ENCODE results near the gene VPS29. TPM values are rescaled to one million over a fixed set of nuclear protein-coding genes. Genes with fewer than 3 reads are reported as not detected.
A peak's percentile ranks its signal among the peaks of the same experiment; 100 is the strongest.

VPS29 gene
- total and polyA plus RNA-seq, 9 of the 15 experiments (the other 6 are each of a cell fraction or from before 2014, with no cell fraction given) = 85.8 to 638 (median 272) TPM

DNA sequence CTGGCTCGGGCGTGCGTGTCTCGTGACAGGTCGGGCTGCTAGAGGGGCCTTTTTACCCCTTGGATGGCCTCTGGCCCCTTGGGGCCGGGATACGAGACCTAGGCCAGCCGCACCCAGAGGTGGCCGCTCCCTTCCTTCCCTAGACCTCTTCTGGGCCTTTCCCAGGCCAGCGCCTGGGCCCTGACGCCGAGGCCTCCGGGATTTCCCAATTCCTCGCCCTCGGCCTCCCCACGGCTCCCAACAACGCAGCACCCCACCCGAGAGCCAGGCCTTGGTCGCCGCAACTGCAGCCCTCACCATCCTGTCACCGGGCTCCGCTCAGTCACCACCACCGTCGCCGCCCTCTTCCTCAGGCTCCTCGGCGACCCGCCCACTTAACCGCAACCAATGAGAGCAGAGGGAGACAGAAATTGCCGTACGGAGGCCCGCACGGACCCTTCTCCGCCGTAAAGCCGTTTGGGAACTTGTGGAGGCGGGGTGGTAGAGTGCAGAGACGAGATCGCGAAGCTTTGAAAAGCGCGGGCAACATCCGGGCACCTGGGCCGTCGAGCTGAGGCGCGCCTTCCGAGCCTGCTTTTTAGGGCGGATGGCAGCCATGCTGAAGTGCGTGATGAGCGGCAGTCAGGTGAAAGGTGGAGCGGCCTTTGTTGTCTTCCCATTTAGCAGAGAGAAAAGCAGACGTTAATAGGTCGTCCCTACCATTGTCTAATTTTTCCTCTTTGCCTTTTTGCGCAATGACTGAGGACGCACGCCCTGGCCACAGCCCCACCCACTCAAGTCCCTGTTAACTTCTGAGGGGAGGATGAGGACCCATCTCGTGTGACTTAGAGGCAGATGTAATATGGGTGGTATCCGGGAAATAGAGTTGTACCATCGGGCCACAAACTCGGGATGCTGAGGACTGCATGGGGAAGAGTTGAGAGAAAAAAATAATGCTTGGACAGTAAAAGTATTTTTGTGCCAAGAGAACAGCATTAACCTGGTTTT lies at the start of gene VPS29, which contains the start of gene RAD9B (continued):
- TF ChIP-seq, protein P1, sequence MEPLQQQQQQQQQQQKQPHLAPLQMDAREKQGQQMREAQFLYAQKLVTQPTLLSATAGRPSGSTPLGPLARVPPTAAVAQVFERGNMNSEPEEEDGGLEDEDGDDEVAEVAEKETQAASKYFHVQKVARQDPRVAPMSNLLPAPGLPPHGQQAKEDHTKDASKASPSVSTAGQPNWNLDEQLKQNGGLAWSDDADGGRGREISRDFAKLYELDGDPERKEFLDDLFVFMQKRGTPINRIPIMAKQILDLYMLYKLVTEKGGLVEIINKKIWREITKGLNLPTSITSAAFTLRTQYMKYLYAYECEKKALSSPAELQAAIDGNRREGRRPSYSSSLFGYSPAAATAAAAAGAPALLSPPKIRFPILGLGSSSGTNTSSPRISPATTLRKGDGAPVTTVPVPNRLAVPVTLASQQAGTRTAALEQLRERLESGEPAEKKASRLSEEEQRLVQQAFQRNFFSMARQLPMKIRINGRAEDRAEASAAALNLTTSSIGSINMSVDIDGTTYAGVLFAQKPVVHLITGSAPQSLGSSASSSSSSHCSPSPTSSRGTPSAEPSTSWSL (CRISPR knock-in tag; IDR thresholded peaks at IDR 0.05; ENCODE audit: borderline replicate concordance) = peak; percentile 68; the same call in 1 of the 2 replicates
- TF ChIP-seq TSC22D4 (tag; IDR thresholded peaks at IDR 0.05) = no peak
- TF ChIP-seq, protein P2, sequence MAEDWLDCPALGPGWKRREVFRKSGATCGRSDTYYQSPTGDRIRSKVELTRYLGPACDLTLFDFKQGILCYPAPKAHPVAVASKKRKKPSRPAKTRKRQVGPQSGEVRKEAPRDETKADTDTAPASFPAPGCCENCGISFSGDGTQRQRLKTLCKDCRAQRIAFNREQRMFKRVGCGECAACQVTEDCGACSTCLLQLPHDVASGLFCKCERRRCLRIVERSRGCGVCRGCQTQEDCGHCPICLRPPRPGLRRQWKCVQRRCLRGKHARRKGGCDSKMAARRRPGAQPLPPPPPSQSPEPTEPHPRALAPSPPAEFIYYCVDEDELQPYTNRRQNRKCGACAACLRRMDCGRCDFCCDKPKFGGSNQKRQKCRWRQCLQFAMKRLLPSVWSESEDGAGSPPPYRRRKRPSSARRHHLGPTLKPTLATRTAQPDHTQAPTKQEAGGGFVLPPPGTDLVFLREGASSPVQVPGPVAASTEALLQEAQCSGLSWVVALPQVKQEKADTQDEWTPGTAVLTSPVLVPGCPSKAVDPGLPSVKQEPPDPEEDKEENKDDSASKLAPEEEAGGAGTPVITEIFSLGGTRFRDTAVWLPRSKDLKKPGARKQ (CRISPR knock-in tag; IDR thresholded peaks at IDR 0.05) = no peak; the same call in 1 of the 2 replicates
- TF ChIP-seq BRD9 (IDR thresholded peaks at IDR 0.05; ENCODE audit: low read depth, partially characterized antibody) = no peak
- TF ChIP-seq, protein P3, sequence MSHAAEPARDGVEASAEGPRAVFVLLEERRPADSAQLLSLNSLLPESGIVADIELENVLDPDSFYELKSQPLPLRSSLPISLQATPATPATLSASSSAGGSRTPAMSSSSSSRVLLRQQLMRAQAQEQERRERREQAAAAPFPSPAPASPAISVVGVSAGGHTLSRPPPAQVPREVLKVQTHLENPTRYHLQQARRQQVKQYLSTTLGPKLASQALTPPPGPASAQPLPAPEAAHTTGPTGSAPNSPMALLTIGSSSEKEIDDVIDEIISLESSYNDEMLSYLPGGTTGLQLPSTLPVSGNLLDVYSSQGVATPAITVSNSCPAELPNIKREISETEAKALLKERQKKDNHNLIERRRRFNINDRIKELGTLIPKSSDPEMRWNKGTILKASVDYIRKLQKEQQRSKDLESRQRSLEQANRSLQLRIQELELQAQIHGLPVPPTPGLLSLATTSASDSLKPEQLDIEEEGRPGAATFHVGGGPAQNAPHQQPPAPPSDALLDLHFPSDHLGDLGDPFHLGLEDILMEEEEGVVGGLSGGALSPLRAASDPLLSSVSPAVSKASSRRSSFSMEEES (CRISPR knock-in tag; IDR thresholded peaks at IDR 0.05) = peak; percentile 33
- TF ChIP-seq SOX6 (IDR thresholded peaks at IDR 0.05) = peak; percentile 75
- no peak for TF ChIP-seq ZNF778 (CRISPR knock-in tag; IDR thresholded peaks at IDR 0.05)
- TF ChIP-seq POLR2A (conservative IDR thresholded peaks at IDR 0.05) = peak; percentile 97
- TF ChIP-seq MCM2 (IDR thresholded peaks at IDR 0.05; ENCODE audit: low read depth) = no peak
- peak; percentile 29; the same call in 1 of the 2 replicates for TF ChIP-seq CBX5 (IDR thresholded peaks at IDR 0.05; ENCODE audit: borderline replicate concordance, low read depth)
- TF ChIP-seq ZNF431 (CRISPR knock-in tag; IDR thresholded peaks at IDR 0.05) = peak; percentile 89
- no peak for TF ChIP-seq MED1 (CRISPR knock-in tag; IDR thresholded peaks at IDR 0.05; ENCODE audit: borderline replicate concordance)
- TF ChIP-seq, protein P4, sequence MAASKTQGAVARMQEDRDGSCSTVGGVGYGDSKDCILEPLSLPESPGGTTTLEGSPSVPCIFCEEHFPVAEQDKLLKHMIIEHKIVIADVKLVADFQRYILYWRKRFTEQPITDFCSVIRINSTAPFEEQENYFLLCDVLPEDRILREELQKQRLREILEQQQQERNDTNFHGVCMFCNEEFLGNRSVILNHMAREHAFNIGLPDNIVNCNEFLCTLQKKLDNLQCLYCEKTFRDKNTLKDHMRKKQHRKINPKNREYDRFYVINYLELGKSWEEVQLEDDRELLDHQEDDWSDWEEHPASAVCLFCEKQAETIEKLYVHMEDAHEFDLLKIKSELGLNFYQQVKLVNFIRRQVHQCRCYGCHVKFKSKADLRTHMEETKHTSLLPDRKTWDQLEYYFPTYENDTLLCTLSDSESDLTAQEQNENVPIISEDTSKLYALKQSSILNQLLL (CRISPR knock-in tag; IDR thresholded peaks at IDR 0.05; ENCODE audit: borderline replicate concordance) = no peak
- peak; percentile 99 for TF ChIP-seq POU5F1 (IDR thresholded peaks at IDR 0.05; ENCODE audit: borderline replicate concordance, low read depth, low read length, partially characterized antibody)
- TF ChIP-seq, protein P5, sequence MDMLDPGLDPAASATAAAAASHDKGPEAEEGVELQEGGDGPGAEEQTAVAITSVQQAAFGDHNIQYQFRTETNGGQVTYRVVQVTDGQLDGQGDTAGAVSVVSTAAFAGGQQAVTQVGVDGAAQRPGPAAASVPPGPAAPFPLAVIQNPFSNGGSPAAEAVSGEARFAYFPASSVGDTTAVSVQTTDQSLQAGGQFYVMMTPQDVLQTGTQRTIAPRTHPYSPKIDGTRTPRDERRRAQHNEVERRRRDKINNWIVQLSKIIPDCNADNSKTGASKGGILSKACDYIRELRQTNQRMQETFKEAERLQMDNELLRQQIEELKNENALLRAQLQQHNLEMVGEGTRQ (CRISPR knock-in tag; IDR thresholded peaks at IDR 0.05) = no peak
- no peak for TF ChIP-seq GATAD2A (IDR thresholded peaks at IDR 0.05)
- peak; percentile 93 for TF ChIP-seq MECOM (CRISPR knock-in tag; IDR thresholded peaks at IDR 0.05)
- TF ChIP-seq, protein P6, sequence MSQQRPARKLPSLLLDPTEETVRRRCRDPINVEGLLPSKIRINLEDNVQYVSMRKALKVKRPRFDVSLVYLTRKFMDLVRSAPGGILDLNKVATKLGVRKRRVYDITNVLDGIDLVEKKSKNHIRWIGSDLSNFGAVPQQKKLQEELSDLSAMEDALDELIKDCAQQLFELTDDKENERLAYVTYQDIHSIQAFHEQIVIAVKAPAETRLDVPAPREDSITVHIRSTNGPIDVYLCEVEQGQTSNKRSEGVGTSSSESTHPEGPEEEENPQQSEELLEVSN (IDR thresholded peaks at IDR 0.05; ENCODE audit: borderline replicate concordance in 1 of 2, extremely low read depth in 1 of 2, insufficient read depth in 1 of 2, insufficient read length in 1 of 2, low read depth in 1 of 2, low read length in 1 of 2, poor library complexity in 1 of 2, severe bottlenecking in 1 of 2) = peak; percentile 100
- TF ChIP-seq ZFX (CRISPR knock-in tag; IDR thresholded peaks at IDR 0.05) = peak; percentile 98

Measured in K562 (cell line).